Measurements from ENCODE around the gene LRIT2. TPM values are rescaled to one million over a fixed set of nuclear protein-coding genes. Genes with fewer than 3 reads are reported as not detected.
"Not testable (repeated sequence)": the region's sequence is repeated elsewhere in the genome, so short reads cannot be mapped to it uniquely, and the experiment has no call there.

Gene LRIT2
- total and polyA plus RNA-seq, 7 experiments from 2014 or later: not detected

- POLR2A ChIA-PET: no interaction called here
- Mint-ChIP-seq H3K4me3 (no peak overlapping the region), H3K27ac (no peak overlapping the region), H3K4me1 (peaks cover 0 to 12% (median 8%) of the 10 kb centered on the region in 7 donors), H3K27me3 (no peaks in the 10 kb centered on the region), H3K36me3 (no peaks in the 10 kb centered on the region), H3K9me3 (no peaks in the 10 kb centered on the region)
- no peaks in the 10 kb centered on the region for H3K27me3 ChIP-seq (ENCODE audit: control insufficient read depth in 2 of 2, insufficient read depth in 2 of 2, low read length in 2 of 2)
- no peaks in the 10 kb centered on the region for H3K9me3 ChIP-seq (ENCODE audit: control insufficient read depth in 2 of 3, low read length in 3 of 3)
- H3K4me1 ChIP-seq (ENCODE audit: control insufficient read depth in 2 of 2, insufficient read depth in 2 of 2, low read length in 2 of 2): peaks cover 27 to 36% of the 10 kb centered on the region in 2 donors
- H3K4me3 ChIP-seq (ENCODE audit: low read length): no peak overlapping the region
- H3K27ac ChIP-seq (ENCODE audit: low read depth, low read length): no peak overlapping the region
- ATAC-seq: no peak
- intact Hi-C loops (cut with micrococcal nuclease): no loop called here
- H3K36me3 ChIP-seq (ENCODE audit: control insufficient read depth in 2 of 3, insufficient read depth in 3 of 3, low read length in 3 of 3): no peaks in the 10 kb centered on the region
- no peak for DNase-seq
- CTCF ChIA-PET: interaction anchor here (1.0 kb wide), 1 partner anchor 26 kb away, joined by 3 read pairs; no protein-coding TSS in a partner anchor
Observed at GRCh38 chr10:84175436-84175835, 49.9 kb downstream of the LRIT2 start.

GRCh38 chr10:84173501-84173929, 51.8 kb downstream of the LRIT2 start, which contains the start of gene GPR15LG:
Gene GPR15LG, plus strand, starts transcription at chr10:84173801. Its CDS starts 51 bp downstream, at chr10:84173852.
- Histone ChIP-seq H3K4me3 (ENCODE audit: low read length) (no peak within 1 kb of the TSS), H3K9me3 (ENCODE audit: control insufficient read depth in 2 of 3, low read length in 3 of 3) (no peaks in the 10 kb centered on the region), H3K27ac (ENCODE audit: low read depth, low read length) (no peak within 1 kb of the TSS), H3K4me1 (ENCODE audit: control insufficient read depth in 2 of 2, insufficient read depth in 2 of 2, low read length in 2 of 2) (peaks cover 23 to 30% of the 10 kb centered on the region in 2 donors), H3K27me3 (ENCODE audit: control insufficient read depth in 2 of 2, insufficient read depth in 2 of 2, low read length in 2 of 2) (no peaks in the 10 kb centered on the region), H3K36me3 (ENCODE audit: control insufficient read depth in 2 of 3, insufficient read depth in 3 of 3, low read length in 3 of 3) (no peaks in the 10 kb centered on the region)
- CTCF ChIA-PET: no interaction called here
- POLR2A ChIA-PET: interaction anchor here (1.6 kb wide), 1 partner anchor 32 kb away, joined by 6 read pairs; no protein-coding TSS in a partner anchor
- no peak for ATAC-seq
- H3K9me3 Mint-ChIP-seq: no peaks in the 10 kb centered on the region
- peaks cover 0 to 12% (median 8%) of the 10 kb centered on the region in 7 donors for H3K4me1 Mint-ChIP-seq
- no peak within 1 kb of the TSS for H3K4me3 Mint-ChIP-seq
- no peak for DNase-seq
- no peaks in the 10 kb centered on the region for H3K36me3 Mint-ChIP-seq
- intact Hi-C loops (cut with micrococcal nuclease): no loop called here
- H3K27me3 Mint-ChIP-seq: no peaks in the 10 kb centered on the region
- peak within 1 kb of the TSS in 1 of 9 donors; percentile 22 for H3K27ac Mint-ChIP-seq

- no peak for DNase-seq
- Mint-ChIP-seq H3K27ac (peak overlapping the region in 1 of 9 donors; percentile 22), H3K4me1 (peaks cover 0 to 12% (median 8%) of the 10 kb centered on the region in 7 donors), H3K27me3 (no peaks in the 10 kb centered on the region), H3K4me3 (no peak overlapping the region), H3K9me3 (no peaks in the 10 kb centered on the region), H3K36me3 (no peaks in the 10 kb centered on the region)
- ChIA-PET CTCF (no interaction called here), POLR2A (interaction anchor here (1.6 kb wide), 1 partner anchor 31 kb away, joined by 6 read pairs; no protein-coding TSS in a partner anchor)
- H3K4me1 ChIP-seq (ENCODE audit: control insufficient read depth in 2 of 2, insufficient read depth in 2 of 2, low read length in 2 of 2): peaks cover 15 to 22% of the 10 kb centered on the region in 2 donors
- no peak overlapping the region for H3K4me3 ChIP-seq (ENCODE audit: low read length)
- ATAC-seq: no peak
- intact Hi-C loops (cut with micrococcal nuclease): no loop called here
- no peaks in the 10 kb centered on the region for H3K27me3 ChIP-seq (ENCODE audit: control insufficient read depth in 2 of 2, insufficient read depth in 2 of 2, low read length in 2 of 2)
- H3K36me3 ChIP-seq (ENCODE audit: control insufficient read depth in 2 of 3, insufficient read depth in 3 of 3, low read length in 3 of 3): no peaks in the 10 kb centered on the region
- H3K27ac ChIP-seq (ENCODE audit: low read depth, low read length): no peak overlapping the region
- no peaks in the 10 kb centered on the region for H3K9me3 ChIP-seq (ENCODE audit: control insufficient read depth in 2 of 3, low read length in 3 of 3)
Observed at GRCh38 chr10:84172467-84173356, 52.6 kb downstream of the LRIT2 start.

- DNase-seq; H3K9me3 Mint-ChIP-seq; H3K36me3 Mint-ChIP-seq; H3K27ac ChIP-seq (ENCODE audit: low read depth, low read length); H3K4me3 Mint-ChIP-seq; H3K27me3 ChIP-seq (ENCODE audit: control insufficient read depth in 2 of 2, insufficient read depth in 2 of 2, low read length in 2 of 2); H3K36me3 ChIP-seq (ENCODE audit: control insufficient read depth in 2 of 3, insufficient read depth in 3 of 3, low read length in 3 of 3); H3K27me3 Mint-ChIP-seq; H3K4me3 ChIP-seq (ENCODE audit: low read length); H3K27ac Mint-ChIP-seq; H3K9me3 ChIP-seq (ENCODE audit: control insufficient read depth in 2 of 3, low read length in 3 of 3); CTCF ChIA-PET; ATAC-seq; POLR2A ChIA-PET; intact Hi-C loops (cut with micrococcal nuclease): not testable (repeated sequence)
- peaks cover 7 to 15% of the 10 kb centered on the region in 2 donors for H3K4me1 ChIP-seq (ENCODE audit: control insufficient read depth in 2 of 2, insufficient read depth in 2 of 2, low read length in 2 of 2)
- H3K4me1 Mint-ChIP-seq: peaks cover 0 to 10% (median 6%) of the 10 kb centered on the region in 7 donors
Observed at GRCh38 chr10:84171700-84172466, 53.5 kb downstream of the LRIT2 start.

GRCh38 chr10:84171237-84171636, 54.1 kb downstream of the LRIT2 start:
- H3K4me1 Mint-ChIP-seq; H3K27me3 ChIP-seq (ENCODE audit: control insufficient read depth in 2 of 2, insufficient read depth in 2 of 2, low read length in 2 of 2); H3K27me3 Mint-ChIP-seq; H3K9me3 ChIP-seq (ENCODE audit: control insufficient read depth in 2 of 3, low read length in 3 of 3); DNase-seq; H3K9me3 Mint-ChIP-seq; H3K36me3 ChIP-seq (ENCODE audit: control insufficient read depth in 2 of 3, insufficient read depth in 3 of 3, low read length in 3 of 3); H3K27ac ChIP-seq (ENCODE audit: low read depth, low read length); intact Hi-C loops (cut with micrococcal nuclease); H3K36me3 Mint-ChIP-seq; ATAC-seq; H3K4me1 ChIP-seq (ENCODE audit: control insufficient read depth in 2 of 2, insufficient read depth in 2 of 2, low read length in 2 of 2); H3K4me3 ChIP-seq (ENCODE audit: low read length); POLR2A ChIA-PET; H3K4me3 Mint-ChIP-seq; H3K27ac Mint-ChIP-seq; CTCF ChIA-PET: not testable (repeated sequence)

Measured in naive thymus-derived CD4-positive, alpha-beta T cell (primary cell).